Measurements from ENCODE around the gene MAPK1IP1L. TPM values are rescaled to one million over a fixed set of nuclear protein-coding genes. Genes with fewer than 3 reads are reported as not detected.

The MAPK1IP1L gene
- total RNA-seq, 1 experiment from 2014 or later: 73.9 TPM

DNA sequence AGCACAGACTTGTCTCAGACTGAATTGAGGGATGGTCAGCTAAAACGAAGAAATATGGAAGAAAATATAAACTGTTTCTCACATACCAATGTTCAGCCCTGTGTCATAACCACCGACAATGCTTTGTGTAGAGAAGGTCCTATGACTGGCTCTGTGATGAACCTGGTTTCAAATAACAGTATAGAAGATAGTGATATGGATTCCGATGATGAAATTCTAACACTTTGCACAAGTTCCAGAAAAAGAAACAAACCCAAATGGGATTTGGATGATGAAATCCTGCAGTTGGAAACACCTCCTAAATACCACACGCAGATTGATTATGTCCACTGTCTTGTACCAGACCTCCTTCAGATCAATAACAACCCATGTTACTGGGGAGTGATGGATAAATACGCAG is 7.9 kb upstream of the MAPK1IP1L start:
- DNase-seq: no peak
- no peaks in the 10 kb centered on the region for H4K20me1 ChIP-seq (ENCODE audit: low read length)
- no peak overlapping the region for H3K4me2 ChIP-seq (ENCODE audit: low read length)
- H3K4me3 ChIP-seq (ENCODE audit: low read length): no peak overlapping the region
- no peak for ATAC-seq
- POLR2A ChIA-PET (ENCODE audit: unreplicated experiment): no interaction called here
- H3F3A ChIP-seq (ENCODE audit: low read length, unreplicated experiment): peaks cover 14% of the 10 kb centered on the region
- H3K4me1 ChIP-seq (ENCODE audit: insufficient read depth, low read length): peaks cover 19% of the 10 kb centered on the region
- TF ChIP-seq EZH2phosphoT487 (IDR thresholded peaks at IDR 0.05; ENCODE audit: borderline replicate concordance, low read length) (no peak), EZH2 (IDR thresholded peaks at IDR 0.05; ENCODE audit: low read length, unreplicated experiment) (no peak)
- TF ChIP-seq, protein P1, sequence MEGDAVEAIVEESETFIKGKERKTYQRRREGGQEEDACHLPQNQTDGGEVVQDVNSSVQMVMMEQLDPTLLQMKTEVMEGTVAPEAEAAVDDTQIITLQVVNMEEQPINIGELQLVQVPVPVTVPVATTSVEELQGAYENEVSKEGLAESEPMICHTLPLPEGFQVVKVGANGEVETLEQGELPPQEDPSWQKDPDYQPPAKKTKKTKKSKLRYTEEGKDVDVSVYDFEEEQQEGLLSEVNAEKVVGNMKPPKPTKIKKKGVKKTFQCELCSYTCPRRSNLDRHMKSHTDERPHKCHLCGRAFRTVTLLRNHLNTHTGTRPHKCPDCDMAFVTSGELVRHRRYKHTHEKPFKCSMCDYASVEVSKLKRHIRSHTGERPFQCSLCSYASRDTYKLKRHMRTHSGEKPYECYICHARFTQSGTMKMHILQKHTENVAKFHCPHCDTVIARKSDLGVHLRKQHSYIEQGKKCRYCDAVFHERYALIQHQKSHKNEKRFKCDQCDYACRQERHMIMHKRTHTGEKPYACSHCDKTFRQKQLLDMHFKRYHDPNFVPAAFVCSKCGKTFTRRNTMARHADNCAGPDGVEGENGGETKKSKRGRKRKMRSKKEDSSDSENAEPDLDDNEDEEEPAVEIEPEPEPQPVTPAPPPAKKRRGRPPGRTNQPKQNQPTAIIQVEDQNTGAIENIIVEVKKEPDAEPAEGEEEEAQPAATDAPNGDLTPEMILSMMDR (conservative IDR thresholded peaks at IDR 0.05; ENCODE audit: low read depth, low read length): no peak
- H3K9me3 ChIP-seq (ENCODE audit: low read length): no peaks in the 10 kb centered on the region
- intact Hi-C loops (cut with micrococcal nuclease): no loop called here
- H2AFZ ChIP-seq (ENCODE audit: low read length): no peak overlapping the region
- H3K79me2 ChIP-seq (ENCODE audit: low read length): peaks cover 20% of the 10 kb centered on the region
- no peaks in the 10 kb centered on the region for H3K9me2 ChIP-seq (replicated peaks; ENCODE audit: low read length)
- H3K9ac ChIP-seq (ENCODE audit: low read length): no peak overlapping the region
- CTCF ChIA-PET: no interaction called here
- H3K27ac ChIP-seq (ENCODE audit: low read length): no peak overlapping the region
- TSS peak; percentile 11 for BruUV-seq (replicated peaks)
- no peaks in the 10 kb centered on the region for H3K27me3 ChIP-seq (ENCODE audit: low read length)
- peaks cover 26% of the 10 kb centered on the region for H3K36me3 ChIP-seq (ENCODE audit: low read depth, low read length)

DNA sequence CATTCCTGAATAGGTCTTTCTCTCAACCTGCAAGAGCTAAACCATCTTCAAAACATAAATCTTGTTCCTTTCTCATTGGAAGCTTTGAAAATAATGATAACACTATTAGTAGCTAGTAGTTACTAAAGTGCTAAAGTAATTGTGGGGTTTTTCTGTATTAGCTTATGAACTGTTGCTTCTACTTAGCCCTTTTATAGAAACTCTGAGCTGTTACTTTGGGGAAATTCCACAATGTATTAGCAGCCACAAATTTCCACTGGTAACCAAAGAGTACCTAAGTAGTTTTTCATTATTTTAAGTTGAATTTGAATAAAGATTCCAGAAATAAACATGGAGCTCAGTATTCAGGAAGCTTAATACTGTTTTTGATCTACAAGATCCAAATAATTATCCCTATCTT is 6.4 kb upstream of the MAPK1IP1L start:
- CTCF ChIA-PET: no interaction called here

More for the DNA sequence above, 6.4 kb upstream of the MAPK1IP1L start:
- Histone ChIP-seq H3F3A (ENCODE audit: low read length, unreplicated experiment) (peaks cover 11% of the 10 kb centered on the region), H3K4me2 (ENCODE audit: low read length) (no peak overlapping the region), H3K27ac (ENCODE audit: low read length) (no peak overlapping the region), H3K36me3 (ENCODE audit: low read depth, low read length) (peaks cover 26% of the 10 kb centered on the region), H3K27me3 (ENCODE audit: low read length) (no peaks in the 10 kb centered on the region), H3K9me2 (replicated peaks; ENCODE audit: low read length) (no peaks in the 10 kb centered on the region), H4K20me1 (ENCODE audit: low read length) (no peaks in the 10 kb centered on the region), H3K79me2 (ENCODE audit: low read length) (peaks cover 10% of the 10 kb centered on the region), H3K4me1 (ENCODE audit: insufficient read depth, low read length) (peaks cover 10% of the 10 kb centered on the region), H2AFZ (ENCODE audit: low read length) (no peak overlapping the region), H3K9ac (ENCODE audit: low read length) (no peak overlapping the region), H3K4me3 (ENCODE audit: low read length) (no peak overlapping the region), H3K9me3 (ENCODE audit: low read length) (no peaks in the 10 kb centered on the region)
- DNase-seq (no peak), ATAC-seq (no peak)
- POLR2A ChIA-PET (ENCODE audit: unreplicated experiment): interaction anchor here (0.6 kb wide), 1 partner anchor 18 kb away, joined by 4 read pairs; the partner anchor contains the start of genes SOCS4 and WDHD1
- BruUV-seq (replicated peaks): no TSS peak
- intact Hi-C loops (cut with micrococcal nuclease): no loop called here
- TF ChIP-seq, protein P1 (conservative IDR thresholded peaks at IDR 0.05; ENCODE audit: low read depth, low read length): no peak
- TF ChIP-seq EZH2phosphoT487 (IDR thresholded peaks at IDR 0.05; ENCODE audit: borderline replicate concordance, low read length): no peak
- no peak for TF ChIP-seq EZH2 (IDR thresholded peaks at IDR 0.05; ENCODE audit: low read length, unreplicated experiment)

Measured in PC-3 (cell line).